Smooth muscle cell (in vitro differentiated cells): ENCODE measurements around the gene BCKDK. TPM values are rescaled to one million over a fixed set of nuclear protein-coding genes. Genes with fewer than 3 reads are reported as not detected.

Experiments
- DNase-seq: peaks from one replicate; lab custom pipeline; 2025; ENCODE audit not compliant: unreplicated experiment; lab: John Stamatoyannopoulos, UW
- H2AFZ ChIP-seq: fragments of 200-600 bp; sonication (generic); 2 replicates; pipeline ENCODE4 v1.6.0; 2016; ENCODE audit warnings: antibody characterized with exemption, low read depth, mild to moderate bottlenecking
- H3F3A ChIP-seq: fragments of 200-600 bp; sonication (generic); 2 replicates; pipeline ENCODE4 v1.6.0; 2017; ENCODE audit warnings: antibody characterized with exemption, low read depth
- H3K27ac ChIP-seq: fragments of 200-600 bp; sonication (generic); 2 replicates; pipeline ENCODE4 v1.5.1; 2016; ENCODE audit warnings: low read depth, mild to moderate bottlenecking
- H3K27me3 ChIP-seq: fragments of 200-600 bp; sonication (generic); 2 replicates; pipeline ENCODE4 v1.6.1; 2016; ENCODE audit warnings: low read depth, mild to moderate bottlenecking
- H3K36me3 ChIP-seq: fragments of 200-600 bp; sonication (generic); 2 replicates; pipeline ENCODE4 v1.5.1; 2016; ENCODE audit warnings: low read depth
- H3K4me1 ChIP-seq: fragments of 200-600 bp; sonication (generic); 2 replicates; pipeline ENCODE4 v1.5.1; 2016; ENCODE audit warnings: low read depth
- H3K4me2 ChIP-seq: fragments of 200-600 bp; sonication (generic); 2 replicates; pipeline ENCODE4 v1.6.0; 2016; ENCODE audit warnings: mild to moderate bottlenecking
- H3K4me3 ChIP-seq: fragments of 200-600 bp; sonication (generic); 2 replicates; pipeline ENCODE4 v1.5.1; 2016; ENCODE audit warnings: mild to moderate bottlenecking
- H3K79me2 ChIP-seq: fragments of 200-600 bp; sonication (generic); 2 replicates; pipeline ENCODE4 v1.6.0; 2016; ENCODE audit warnings: low read depth, mild to moderate bottlenecking
- H3K9ac ChIP-seq: fragments of 200-600 bp; sonication (generic); 2 replicates; pipeline ENCODE4 v1.6.0; 2016; ENCODE audit warnings: low read depth
- H3K9me3 ChIP-seq: fragments of 200-600 bp; sonication (generic); replicated peaks from 2 replicates; pipeline ENCODE4 v1.5.1; 2016; ENCODE audit warnings: low read depth
- H4K20me1 ChIP-seq: fragments of 200-600 bp; sonication (generic); 2 replicates; pipeline ENCODE4 v1.6.0; 2016; ENCODE audit warnings: low read depth
- WGBS: methylation state at CpG from one replicate; pipeline ENCODE4 v1.1.7; 2016; ENCODE audit warnings: low lambda C conversion rate; 5-methylcytosine and 5-hydroxymethylcytosine counted together
- polyA plus RNA-seq: library from polyadenylated mRNA; unstranded; fragments of >200 nt; fragmentation: Nextera tagmentation; extraction: Ambion mirVana; gene quantifications from 2 replicates; pipeline ENCODE4 v1.2.1, GENCODE V29; 2016
- total RNA-seq: library from RNA; depleted of rRNA; stranded (reverse); fragments of >200 nt; gene quantifications from 2 replicates; pipeline ENCODE4 v1.2.3, GENCODE V29; 2014
- TF ChIP-seq, protein P1 (sequence below): fragments of 200-600 bp; sonication (generic); IDR thresholded peaks from 2 replicates; pipeline ENCODE4 v1.5.1; 2017; ENCODE audit warnings: borderline replicate concordance, mild to moderate bottlenecking, antibody characterized with exemption; ENCODE audit not compliant: insufficient read depth, poor library complexity, severe bottlenecking

The BCKDK gene
- total and polyA plus RNA-seq, 2 experiments from 2014 or later: 40.5 to 82.6 TPM

DNA sequence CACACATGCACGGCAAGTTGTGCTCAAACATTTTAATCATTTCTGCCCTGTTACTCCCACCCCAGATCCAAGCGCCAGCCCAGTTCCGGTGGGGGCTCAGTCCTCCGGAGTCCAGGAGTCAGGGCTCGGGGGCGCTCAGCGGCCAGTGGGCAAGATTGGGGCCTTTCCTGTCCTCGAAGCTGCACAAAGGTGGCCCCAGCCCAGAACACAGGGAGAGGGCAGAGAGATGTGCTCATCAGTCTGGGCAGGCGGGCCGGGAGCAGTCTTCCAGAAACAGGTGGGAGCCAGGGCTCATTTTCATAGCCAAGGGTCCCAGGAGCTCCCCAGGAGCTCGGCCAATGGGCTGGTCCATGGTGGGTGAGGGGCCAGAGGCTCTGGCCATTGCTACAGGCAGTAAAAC is 23.2 kb downstream of the BCKDK start:
- no peak overlapping the region for H3K4me3 ChIP-seq
- no peaks in the 10 kb centered on the region for H3K79me2 ChIP-seq
- H3K9ac ChIP-seq: no peak overlapping the region
- H3K9me3 ChIP-seq: no peaks in the 10 kb centered on the region
- H4K20me1 ChIP-seq: peaks cover 5% of the 10 kb centered on the region
- no peaks in the 10 kb centered on the region for H3K36me3 ChIP-seq
- no peak for DNase-seq
- 90% methylated on average over 11 of the region's 11 CpGs for WGBS
- H3K27me3 ChIP-seq: no peaks in the 10 kb centered on the region
- H2AFZ ChIP-seq: no peak overlapping the region
- TF ChIP-seq, protein P1, sequence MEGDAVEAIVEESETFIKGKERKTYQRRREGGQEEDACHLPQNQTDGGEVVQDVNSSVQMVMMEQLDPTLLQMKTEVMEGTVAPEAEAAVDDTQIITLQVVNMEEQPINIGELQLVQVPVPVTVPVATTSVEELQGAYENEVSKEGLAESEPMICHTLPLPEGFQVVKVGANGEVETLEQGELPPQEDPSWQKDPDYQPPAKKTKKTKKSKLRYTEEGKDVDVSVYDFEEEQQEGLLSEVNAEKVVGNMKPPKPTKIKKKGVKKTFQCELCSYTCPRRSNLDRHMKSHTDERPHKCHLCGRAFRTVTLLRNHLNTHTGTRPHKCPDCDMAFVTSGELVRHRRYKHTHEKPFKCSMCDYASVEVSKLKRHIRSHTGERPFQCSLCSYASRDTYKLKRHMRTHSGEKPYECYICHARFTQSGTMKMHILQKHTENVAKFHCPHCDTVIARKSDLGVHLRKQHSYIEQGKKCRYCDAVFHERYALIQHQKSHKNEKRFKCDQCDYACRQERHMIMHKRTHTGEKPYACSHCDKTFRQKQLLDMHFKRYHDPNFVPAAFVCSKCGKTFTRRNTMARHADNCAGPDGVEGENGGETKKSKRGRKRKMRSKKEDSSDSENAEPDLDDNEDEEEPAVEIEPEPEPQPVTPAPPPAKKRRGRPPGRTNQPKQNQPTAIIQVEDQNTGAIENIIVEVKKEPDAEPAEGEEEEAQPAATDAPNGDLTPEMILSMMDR: no peak
- no peaks in the 10 kb centered on the region for H3F3A ChIP-seq
- no peak overlapping the region for H3K4me2 ChIP-seq
- H3K27ac ChIP-seq: peak overlapping the region; percentile 39
- peaks cover 8% of the 10 kb centered on the region for H3K4me1 ChIP-seq

DNA sequence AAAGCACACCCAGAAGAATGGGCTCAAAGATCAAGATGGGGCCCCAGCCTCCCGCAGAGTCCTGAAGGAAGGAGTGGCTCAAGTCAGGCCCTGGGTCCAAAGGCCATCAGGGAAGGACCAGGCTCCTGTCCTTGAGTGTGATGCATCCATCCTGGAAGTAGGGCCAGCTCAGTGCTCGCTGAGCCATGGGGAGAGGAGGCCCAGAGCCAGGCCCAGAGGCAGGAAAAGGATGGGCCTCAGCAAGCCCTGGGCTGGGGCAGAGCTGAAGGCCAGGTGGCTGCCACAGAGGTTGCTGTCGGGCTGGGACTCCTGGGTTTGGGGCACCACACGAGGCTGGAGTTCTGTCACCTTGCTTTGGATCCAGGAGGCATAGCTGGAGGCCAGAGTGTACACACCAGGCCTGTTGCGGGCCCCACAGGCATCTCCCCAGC is 23.7 kb downstream of the BCKDK start:
- H3K9ac ChIP-seq: no peak overlapping the region
- WGBS: 94% methylated on average over 4 of the region's 5 CpGs
- H2AFZ ChIP-seq: no peak overlapping the region

DNA sequence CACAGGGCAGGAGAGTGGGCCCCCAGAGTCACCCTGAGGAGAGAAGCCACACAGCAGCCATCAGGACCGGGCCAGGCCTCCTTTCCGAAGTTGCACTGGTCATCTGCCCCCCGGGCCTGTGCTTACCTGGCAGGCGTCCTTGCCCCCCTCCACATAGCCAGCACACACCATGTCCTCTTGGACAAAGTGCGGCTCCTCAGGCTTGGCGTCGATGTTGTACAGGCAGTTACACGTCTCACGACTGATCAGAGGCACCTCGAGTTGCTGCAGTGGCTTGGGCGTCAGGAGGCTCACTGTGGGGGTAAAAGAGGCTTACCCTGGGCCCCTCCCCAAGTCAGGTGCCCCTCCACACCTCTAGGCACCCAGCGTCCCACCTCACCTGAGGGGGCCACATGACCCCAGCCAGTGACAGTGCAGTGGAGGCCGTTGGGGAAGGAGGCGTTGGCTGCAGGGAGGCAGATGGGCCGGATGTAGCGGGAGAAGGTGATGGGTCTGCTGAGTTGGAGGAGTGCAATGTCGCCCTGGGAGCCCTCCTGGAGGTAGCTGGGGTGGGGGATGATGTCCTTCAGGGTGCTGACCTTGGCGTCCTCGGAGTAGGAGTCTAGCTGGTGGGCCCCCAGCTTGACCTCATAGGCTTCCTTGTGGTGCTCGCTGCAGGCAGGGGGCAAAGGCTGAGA is 24.3 kb downstream of the BCKDK start:
- TF ChIP-seq, protein P1: no peak
- H3K4me3 ChIP-seq: no peak overlapping the region
- no peak overlapping the region for H3K27ac ChIP-seq
- no peaks in the 10 kb centered on the region for H3K79me2 ChIP-seq
- no peaks in the 10 kb centered on the region for H3K36me3 ChIP-seq
- H3K27me3 ChIP-seq: no peaks in the 10 kb centered on the region
- 94% methylated on average over 20 of the region's 20 CpGs for WGBS
- no peak overlapping the region for H2AFZ ChIP-seq
- DNase-seq: no peak
- H3K9ac ChIP-seq: no peak overlapping the region
- no peaks in the 10 kb centered on the region for H3K9me3 ChIP-seq
- no peaks in the 10 kb centered on the region for H3F3A ChIP-seq
- H3K4me2 ChIP-seq: no peak overlapping the region
- peaks cover 8% of the 10 kb centered on the region for H3K4me1 ChIP-seq
- H4K20me1 ChIP-seq: peaks cover 5% of the 10 kb centered on the region

More for the DNA sequence above, 23.7 kb downstream of the BCKDK start:
- DNase-seq: no peak
- Histone ChIP-seq H3K79me2 (no peaks in the 10 kb centered on the region), H3K4me3 (no peak overlapping the region), H3F3A (no peaks in the 10 kb centered on the region), H3K4me2 (no peak overlapping the region), H3K27me3 (no peaks in the 10 kb centered on the region), H3K36me3 (no peaks in the 10 kb centered on the region), H3K4me1 (peaks cover 8% of the 10 kb centered on the region), H3K27ac (peak overlapping the region; percentile 39), H4K20me1 (peaks cover 5% of the 10 kb centered on the region), H3K9me3 (no peaks in the 10 kb centered on the region)
- TF ChIP-seq, protein P1: no peak

DNA sequence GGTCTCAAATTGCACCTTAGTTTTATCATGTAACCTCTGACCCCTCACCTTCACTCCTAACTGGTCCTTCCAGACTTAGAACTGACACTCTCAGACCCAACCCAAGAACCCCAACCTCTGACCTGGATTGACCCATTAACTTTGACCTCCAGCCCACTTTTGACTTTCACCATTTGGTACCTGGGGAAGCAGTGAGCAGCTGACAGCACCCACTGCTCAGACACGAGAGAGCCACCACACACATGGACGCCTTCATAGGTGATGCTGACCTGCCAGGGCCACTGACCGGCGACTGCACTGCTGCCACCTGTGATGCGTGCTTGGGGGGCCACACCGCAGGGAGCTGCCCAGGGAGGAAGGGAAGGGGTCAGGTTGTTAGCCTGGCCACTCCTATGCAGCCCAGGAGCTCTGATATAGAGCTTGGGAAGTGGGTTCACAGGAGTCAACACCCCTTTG is 24.9 kb downstream of the BCKDK start:
- Histone ChIP-seq H3K4me3 (no peak overlapping the region), H3K27me3 (no peaks in the 10 kb centered on the region), H3F3A (no peaks in the 10 kb centered on the region), H3K27ac (no peak overlapping the region), H2AFZ (no peak overlapping the region), H3K4me2 (no peak overlapping the region), H3K9me3 (no peaks in the 10 kb centered on the region), H3K79me2 (no peaks in the 10 kb centered on the region), H3K9ac (no peak overlapping the region), H3K4me1 (peaks cover 8% of the 10 kb centered on the region), H4K20me1 (peaks cover 5% of the 10 kb centered on the region), H3K36me3 (no peaks in the 10 kb centered on the region)
- no peak for DNase-seq
- TF ChIP-seq, protein P1: no peak
- 94% methylated on average over 6 of the region's 6 CpGs for WGBS
